ENCODE measurements around the gene HS3ST2.
A peak's percentile ranks its signal among the peaks of the same experiment; 100 is the strongest.

The HS3ST2 gene

GRCh38 chr16:22813948-22814710 is at the start of gene HS3ST2:
HS3ST2 (plus strand) TSS chr16:22814162; CDS start chr16:22814611, 449 bp downstream.
- no peak for DNase-seq (ENCODE audit: low spot score)

GRCh38 chr16:22764662-22765327 is 49.2 kb upstream of the HS3ST2 start:
- no peak for DNase-seq (ENCODE audit: low spot score)

GRCh38 chr16:22765479-22765878 is 48.5 kb upstream of the HS3ST2 start:
- DNase-seq (ENCODE audit: low spot score): no peak

- no peak for DNase-seq (ENCODE audit: low spot score)
Measured at GRCh38 chr16:22770866-22771265, 43.1 kb upstream of the HS3ST2 start.

- no peak for DNase-seq (ENCODE audit: low spot score)
Measured at GRCh38 chr16:22771551-22771950, 42.4 kb upstream of the HS3ST2 start.

GRCh38 chr16:22775220-22775922 is 38.6 kb upstream of the HS3ST2 start:
- DNase-seq (ENCODE audit: low spot score): no peak

GRCh38 chr16:22781480-22781879 is 32.5 kb upstream of the HS3ST2 start:
- no peak for DNase-seq (ENCODE audit: low spot score)

- peak; percentile 45 for DNase-seq (ENCODE audit: low spot score)
Measured at GRCh38 chr16:22782314-22782713, 31.6 kb upstream of the HS3ST2 start.

- no peak for DNase-seq (ENCODE audit: low spot score)
Measured at GRCh38 chr16:22784690-22785214, 29.2 kb upstream of the HS3ST2 start.

GRCh38 chr16:22785552-22785951 is 28.4 kb upstream of the HS3ST2 start:
- no peak for DNase-seq (ENCODE audit: low spot score)

- DNase-seq (ENCODE audit: low spot score): no peak
Measured at GRCh38 chr16:22786284-22786683, 27.7 kb upstream of the HS3ST2 start.

- DNase-seq (ENCODE audit: low spot score): no peak
Measured at GRCh38 chr16:22786691-22787090, 27.3 kb upstream of the HS3ST2 start.

- no peak for DNase-seq (ENCODE audit: low spot score)
Measured at GRCh38 chr16:22787466-22788192, 26.3 kb upstream of the HS3ST2 start.

- no peak for DNase-seq (ENCODE audit: low spot score)
Measured at GRCh38 chr16:22788193-22788530, 25.8 kb upstream of the HS3ST2 start.

GRCh38 chr16:22789281-22789945 is 24.5 kb upstream of the HS3ST2 start:
- DNase-seq (ENCODE audit: low spot score): no peak

GRCh38 chr16:22797551-22797950 is 16.4 kb upstream of the HS3ST2 start:
- DNase-seq (ENCODE audit: low spot score): no peak

GRCh38 chr16:22799113-22799512 is 14.8 kb upstream of the HS3ST2 start:
- DNase-seq (ENCODE audit: low spot score): no peak

GRCh38 chr16:22804893-22805292 is 9.1 kb upstream of the HS3ST2 start:
- DNase-seq (ENCODE audit: low spot score): no peak

- DNase-seq (ENCODE audit: low spot score): no peak
Measured at GRCh38 chr16:22805326-22805725, 8.6 kb upstream of the HS3ST2 start.

GRCh38 chr16:22806811-22807210 is 7.2 kb upstream of the HS3ST2 start:
- no peak for DNase-seq (ENCODE audit: low spot score)

- DNase-seq (ENCODE audit: low spot score): no peak
Measured at GRCh38 chr16:22810226-22810625, 3.7 kb upstream of the HS3ST2 start.
